Astrocyte (in vitro differentiated cells and primary cell): ENCODE measurements around the gene ZNF669. TPM values are rescaled to one million over a fixed set of nuclear protein-coding genes. Genes with fewer than 3 reads are reported as not detected.

ENCODE experiments used
- DNase-seq: peaks from one replicate; pipeline ENCODE4 v3.0.0-alpha.2; 2010; ENCODE audit warnings: low read depth
- FAIRE-seq: peaks from 2 replicates; lab custom pipeline; 2011; peaks lifted over from hg19 to GRCh38; lab: Jason Lieb, UNC
- H2AFZ ChIP-seq: 2 replicates; pipeline ENCODE4 v1.6.0; 2012; ENCODE audit warnings: low read depth, low read length, inconsistent platforms
- H3K27ac ChIP-seq: 2 replicates; pipeline ENCODE4 v1.5.1; 2011; ENCODE audit warnings: low read depth, low read length, inconsistent platforms
- H3K27me3 ChIP-seq: 2 replicates; pipeline ENCODE4 v1.6.0; 2011; ENCODE audit warnings: low read length, inconsistent platforms; ENCODE audit not compliant: insufficient read depth
- H3K36me3 ChIP-seq: 2 replicates; pipeline ENCODE4 v1.5.1; 2011; ENCODE audit warnings: low read length, inconsistent platforms; ENCODE audit not compliant: insufficient read depth
- H3K4me1 ChIP-seq: 2 replicates; pipeline ENCODE4 v1.5.1; 2011; ENCODE audit warnings: low read length, inconsistent platforms; ENCODE audit not compliant: insufficient read depth
- H3K4me2 ChIP-seq: 2 replicates; pipeline ENCODE4 v1.6.0; 2012; ENCODE audit warnings: low read length, inconsistent platforms
- H3K4me3 ChIP-seq: 2 replicates; pipeline ENCODE4 v1.5.1; 2011; ENCODE audit warnings: low read depth, mild to moderate bottlenecking, low read length, inconsistent platforms; ENCODE audit not compliant: insufficient read depth
- H3K79me2 ChIP-seq: 2 replicates; pipeline ENCODE4 v1.6.0; 2012; ENCODE audit warnings: mild to moderate bottlenecking, low read length, inconsistent platforms; ENCODE audit not compliant: insufficient read depth
- H3K9ac ChIP-seq: 2 replicates; pipeline ENCODE4 v1.6.0; 2012; ENCODE audit warnings: mild to moderate bottlenecking, low read length, inconsistent platforms
- H3K9me3 ChIP-seq: 2 replicates; pipeline ENCODE4 v1.5.1; 2012; ENCODE audit warnings: low read depth, mild to moderate bottlenecking, low read length, inconsistent platforms; ENCODE audit not compliant: insufficient read depth
- H4K20me1 ChIP-seq: 2 replicates; pipeline ENCODE4 v1.6.0; 2012; ENCODE audit warnings: low read length, inconsistent platforms; ENCODE audit not compliant: insufficient read depth
- H3K27ac Mint-ChIP-seq: one replicate; pipeline ENCODE4 v1.8.0; 2021; ENCODE audit warnings: mild to moderate bottlenecking, mixed read lengths; ENCODE audit not compliant: unreplicated experiment
- H3K27me3 Mint-ChIP-seq: one replicate; pipeline ENCODE4 v1.8.0; 2021; ENCODE audit warnings: low read depth, mixed read lengths; ENCODE audit not compliant: unreplicated experiment
- H3K36me3 Mint-ChIP-seq: one replicate; pipeline ENCODE4 v1.8.0; 2021; ENCODE audit warnings: low read depth, mixed read lengths; ENCODE audit not compliant: unreplicated experiment
- H3K4me1 Mint-ChIP-seq: one replicate; pipeline ENCODE4 v1.8.0; 2021; ENCODE audit warnings: low read depth, mixed read lengths; ENCODE audit not compliant: unreplicated experiment
- H3K4me3 Mint-ChIP-seq: one replicate; pipeline ENCODE4 v1.8.0; 2021; ENCODE audit warnings: mild to moderate bottlenecking, moderate library complexity, mixed read lengths; ENCODE audit not compliant: unreplicated experiment
- H3K9me3 Mint-ChIP-seq: one replicate; pipeline ENCODE4 v1.8.0; 2021; ENCODE audit warnings: mild to moderate bottlenecking, mixed read lengths; ENCODE audit not compliant: unreplicated experiment
- CTCF ChIP-seq: IDR thresholded peaks from 2 replicates; pipeline ENCODE4 v1.5.1; 2011; ENCODE audit warnings: low read depth, mild to moderate bottlenecking, inconsistent platforms, low read length, moderate library complexity; ENCODE audit not compliant: insufficient read depth
- EZH2 ChIP-seq: IDR thresholded peaks from 2 replicates; pipeline ENCODE4 v1.6.1; 2012; ENCODE audit warnings: mild to moderate bottlenecking, low read length, inconsistent platforms; ENCODE audit not compliant: insufficient read depth
- total RNA-seq: library from RNA; stranded (reverse); gene quantifications from 2 replicates; pipeline ENCODE4 v1.2.1, GENCODE V29; 2021

ZNF669 gene
- total RNA-seq, 1 donor from 2014 or later, result 9.4 TPM

- Histone ChIP-seq H3K9me3 (no peaks in the 10 kb centered on the region), H3K4me3 (no peak overlapping the region), H3K4me2 (no peak overlapping the region), H2AFZ (no peak overlapping the region), H4K20me1 (no peaks in the 10 kb centered on the region), H3K27ac (no peak overlapping the region), H3K9ac (no peak overlapping the region), H3K4me1 (no peaks in the 10 kb centered on the region), H3K27me3 (no peaks in the 10 kb centered on the region), H3K36me3 (no peaks in the 10 kb centered on the region), H3K79me2 (no peaks in the 10 kb centered on the region)
- DNase-seq, result no peak
- Mint-ChIP-seq H3K27ac (no peak overlapping the region), H3K27me3 (peaks cover 7% of the 10 kb centered on the region), H3K4me1 (no peaks in the 10 kb centered on the region), H3K36me3 (peaks cover 3% of the 10 kb centered on the region), H3K4me3 (no peak overlapping the region), H3K9me3 (peaks cover 17% of the 10 kb centered on the region)
- no peak for FAIRE-seq
- TF ChIP-seq EZH2 (no peak), CTCF (no peak)
Observed at GRCh38 chr1:247087256-247087655, 16.9 kb downstream of the ZNF669 start.

GRCh38 chr1:247085310-247085709 lies 18.8 kb downstream of the ZNF669 start:
- peaks cover 3% of the 10 kb centered on the region for H3K36me3 Mint-ChIP-seq
- H3K4me1 Mint-ChIP-seq, result no peaks in the 10 kb centered on the region
- H3K4me3 Mint-ChIP-seq, result no peak overlapping the region
- no peaks in the 10 kb centered on the region for H3K79me2 ChIP-seq
- peaks cover 21% of the 10 kb centered on the region for H3K9me3 Mint-ChIP-seq
- H2AFZ ChIP-seq, result no peak overlapping the region
- no peak overlapping the region for H3K27ac ChIP-seq
- peaks cover 7% of the 10 kb centered on the region for H3K27me3 Mint-ChIP-seq
- no peaks in the 10 kb centered on the region for H3K9me3 ChIP-seq
- no peak overlapping the region for H3K27ac Mint-ChIP-seq
- FAIRE-seq, result no peak
- H3K4me2 ChIP-seq, result no peak overlapping the region
- H3K36me3 ChIP-seq, result no peaks in the 10 kb centered on the region
- H3K4me1 ChIP-seq, result no peaks in the 10 kb centered on the region
- H3K27me3 ChIP-seq, result no peaks in the 10 kb centered on the region
- TF ChIP-seq CTCF (no peak), EZH2 (no peak)
- no peak overlapping the region for H3K4me3 ChIP-seq
- H4K20me1 ChIP-seq, result no peaks in the 10 kb centered on the region
- H3K9ac ChIP-seq, result no peak overlapping the region
- DNase-seq, result no peak

GRCh38 chr1:247084771-247085170 lies 19.4 kb downstream of the ZNF669 start:
- H4K20me1 ChIP-seq, result no peaks in the 10 kb centered on the region
- no peak overlapping the region for H3K4me3 ChIP-seq
- H3K4me2 ChIP-seq, result no peak overlapping the region
- TF ChIP-seq CTCF (no peak), EZH2 (no peak)
- H3K4me1 ChIP-seq, result no peaks in the 10 kb centered on the region
- H3K27me3 ChIP-seq, result no peaks in the 10 kb centered on the region
- H3K27ac Mint-ChIP-seq, result no peak overlapping the region
- no peak for DNase-seq
- no peaks in the 10 kb centered on the region for H3K9me3 ChIP-seq
- peaks cover 21% of the 10 kb centered on the region for H3K9me3 Mint-ChIP-seq
- peaks cover 4% of the 10 kb centered on the region for H3K36me3 Mint-ChIP-seq
- no peak for FAIRE-seq
- no peaks in the 10 kb centered on the region for H3K36me3 ChIP-seq
- H3K27ac ChIP-seq, result no peak overlapping the region
- no peaks in the 10 kb centered on the region for H3K4me1 Mint-ChIP-seq
- no peaks in the 10 kb centered on the region for H3K79me2 ChIP-seq
- H3K9ac ChIP-seq, result no peak overlapping the region
- no peak overlapping the region for H3K4me3 Mint-ChIP-seq
- peaks cover 7% of the 10 kb centered on the region for H3K27me3 Mint-ChIP-seq
- H2AFZ ChIP-seq, result no peak overlapping the region
